HepG2 (cell line): ENCODE measurements around the gene MRPL14.

Source experiments
- GABPB1 ChIP-seq: IDR thresholded peaks from 2 replicates; pipeline ENCODE4 v1.6.1; 2016; ENCODE audit warnings: mild to moderate bottlenecking, missing genetic modification reagents, moderate library complexity, missing compliant biosample characterization
- POLR2A ChIP-seq, 2 experiments: IDR thresholded peaks; 2 replicates each; pipeline ENCODE4 v1.6.1; 2011; ENCODE audit warnings: low read depth in 2 of 2, low read length in 2 of 2, mild to moderate bottlenecking in 1 of 2, moderate library complexity in 1 of 2; ENCODE audit not compliant: insufficient read depth in 1 of 2
- RBM22 ChIP-seq: fragments of 200-400 bp; formaldehyde crosslinking; optimal IDR thresholded peaks from 2 replicates; pipeline ENCODE3; 2017; ENCODE audit warnings: mild to moderate bottlenecking, low read length, moderate library complexity
- ZFP41 ChIP-seq: sonication (generic); formaldehyde crosslinking; IDR thresholded peaks from 2 replicates; pipeline ENCODE4 v1.4.0; 2020; ENCODE audit warnings: mild to moderate bottlenecking, missing genetic modification reagents, borderline replicate concordance
- ZNF138 ChIP-seq: sonication (generic); formaldehyde crosslinking; IDR thresholded peaks from 2 replicates; pipeline ENCODE4 v1.5.0; 2020; ENCODE audit warnings: mild to moderate bottlenecking, low read depth, missing genetic modification reagents
- ZNF282 ChIP-seq: fragments of 450-650 bp; IDR thresholded peaks from 2 replicates; pipeline ENCODE4 v1.6.1; 2018; ENCODE audit not compliant: partially characterized antibody
- ZNF354B ChIP-seq: sonication (generic); formaldehyde crosslinking; IDR thresholded peaks from 2 replicates; pipeline ENCODE4 v1.8.0; 2022; ENCODE audit warnings: mild to moderate bottlenecking, missing genetic modification reagents
- TF ChIP-seq, protein P1 (sequence below): sonication (generic); formaldehyde crosslinking; IDR thresholded peaks from 2 replicates; pipeline ENCODE4 v1.8.1; 2023; ENCODE audit warnings: mild to moderate bottlenecking, missing genetic modification reagents, borderline replicate concordance
- TF ChIP-seq, protein P2 (sequence below): sonication (generic); formaldehyde crosslinking; IDR thresholded peaks from 2 replicates; pipeline ENCODE4 v1.5.0; 2020; ENCODE audit warnings: missing genetic modification reagents

DNA sequence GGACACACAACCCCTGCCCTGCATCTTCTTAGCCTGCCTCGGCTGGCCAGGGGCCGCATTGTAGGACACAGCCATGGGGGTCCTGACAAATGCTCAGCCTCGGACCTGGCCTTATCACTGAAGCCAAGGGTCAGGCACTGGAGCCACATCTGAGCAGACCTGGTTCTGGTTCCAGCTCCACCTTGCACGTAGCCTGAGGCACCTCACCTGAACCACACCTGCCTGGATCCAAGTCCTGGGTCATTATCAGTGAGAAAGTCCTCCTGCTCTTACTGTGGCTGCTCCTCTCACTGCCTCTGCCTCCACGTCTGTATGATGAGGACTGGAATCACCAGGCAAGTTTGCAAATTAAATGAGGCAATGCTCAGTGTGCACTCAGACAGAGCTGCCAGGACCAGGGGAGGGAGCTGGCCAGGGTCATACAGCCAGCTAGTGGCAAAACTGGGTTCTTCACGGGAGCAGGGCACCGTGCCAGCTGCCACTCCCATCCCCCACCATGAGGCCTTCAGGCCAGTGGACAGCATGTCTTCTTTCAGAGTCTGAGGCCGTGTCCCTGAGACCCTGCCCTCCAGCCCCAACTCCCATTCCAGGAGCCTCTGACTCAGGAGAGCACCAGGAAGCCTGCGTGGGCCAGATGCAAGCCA is 40.2 kb downstream of the MRPL14 start:
- TF ChIP-seq, protein P1, sequence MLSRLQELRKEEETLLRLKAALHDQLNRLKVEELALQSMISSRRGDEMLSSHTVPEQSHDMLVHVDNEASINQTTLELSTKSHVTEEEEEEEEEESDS (CRISPR knock-in tag): no peak
- TF ChIP-seq POLR2A (IDR thresholded peaks at IDR 0.05; ENCODE audit: insufficient read depth in 1 of 2, low read depth in 2 of 2, low read length in 2 of 2) (no peak), GABPB1 (CRISPR knock-in tag) (no peak), ZNF138 (no peak), ZNF282 (no peak), ZFP41 (CRISPR knock-in tag) (peak; percentile 29; the same call in 1 of the 2 replicates), RBM22 (no peak), ZNF354B (CRISPR knock-in tag) (no peak)
- TF ChIP-seq, protein P2, sequence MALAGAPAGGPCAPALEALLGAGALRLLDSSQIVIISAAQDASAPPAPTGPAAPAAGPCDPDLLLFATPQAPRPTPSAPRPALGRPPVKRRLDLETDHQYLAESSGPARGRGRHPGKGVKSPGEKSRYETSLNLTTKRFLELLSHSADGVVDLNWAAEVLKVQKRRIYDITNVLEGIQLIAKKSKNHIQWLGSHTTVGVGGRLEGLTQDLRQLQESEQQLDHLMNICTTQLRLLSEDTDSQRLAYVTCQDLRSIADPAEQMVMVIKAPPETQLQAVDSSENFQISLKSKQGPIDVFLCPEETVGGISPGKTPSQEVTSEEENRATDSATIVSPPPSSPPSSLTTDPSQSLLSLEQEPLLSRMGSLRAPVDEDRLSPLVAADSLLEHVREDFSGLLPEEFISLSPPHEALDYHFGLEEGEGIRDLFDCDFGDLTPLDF (CRISPR knock-in tag): no peak
